ENCODE measurements around the gene ALPL. TPM values are rescaled to one million over a fixed set of nuclear protein-coding genes. Genes with fewer than 3 reads are reported as not detected.
"Not testable (repeated sequence)": the region's sequence is repeated elsewhere in the genome, so short reads cannot be mapped to it uniquely, and the experiment has no call there.

Gene ALPL
- total and polyA plus RNA-seq, 9 donors: 1.2 to 9.2 (median 3.8) TPM

DNA sequence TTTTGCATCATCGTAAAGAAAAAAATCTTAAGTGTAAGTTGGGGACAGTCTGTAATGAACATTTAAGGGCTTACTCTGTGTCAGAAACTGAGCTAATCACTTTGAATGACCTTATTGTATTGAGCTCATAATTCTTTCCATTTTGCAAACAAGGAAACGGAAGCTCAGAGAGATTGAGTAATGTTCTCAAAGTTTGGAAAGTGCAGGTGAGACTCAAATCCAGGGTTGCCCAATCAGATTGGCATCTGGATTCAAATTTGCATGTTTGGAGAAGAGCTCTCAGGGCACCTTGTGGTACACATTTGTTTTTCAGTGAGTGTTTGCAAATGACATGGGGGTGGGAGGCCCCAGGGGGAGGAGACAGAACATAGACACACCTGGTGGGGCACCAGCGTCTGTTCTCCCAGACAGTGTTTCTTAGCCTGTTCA lies 8.0 kb downstream of the ALPL start:
- no peaks in the 10 kb centered on the region for H3K4me1 ChIP-seq (ENCODE audit: insufficient read depth)
- TF ChIP-seq, protein P1, sequence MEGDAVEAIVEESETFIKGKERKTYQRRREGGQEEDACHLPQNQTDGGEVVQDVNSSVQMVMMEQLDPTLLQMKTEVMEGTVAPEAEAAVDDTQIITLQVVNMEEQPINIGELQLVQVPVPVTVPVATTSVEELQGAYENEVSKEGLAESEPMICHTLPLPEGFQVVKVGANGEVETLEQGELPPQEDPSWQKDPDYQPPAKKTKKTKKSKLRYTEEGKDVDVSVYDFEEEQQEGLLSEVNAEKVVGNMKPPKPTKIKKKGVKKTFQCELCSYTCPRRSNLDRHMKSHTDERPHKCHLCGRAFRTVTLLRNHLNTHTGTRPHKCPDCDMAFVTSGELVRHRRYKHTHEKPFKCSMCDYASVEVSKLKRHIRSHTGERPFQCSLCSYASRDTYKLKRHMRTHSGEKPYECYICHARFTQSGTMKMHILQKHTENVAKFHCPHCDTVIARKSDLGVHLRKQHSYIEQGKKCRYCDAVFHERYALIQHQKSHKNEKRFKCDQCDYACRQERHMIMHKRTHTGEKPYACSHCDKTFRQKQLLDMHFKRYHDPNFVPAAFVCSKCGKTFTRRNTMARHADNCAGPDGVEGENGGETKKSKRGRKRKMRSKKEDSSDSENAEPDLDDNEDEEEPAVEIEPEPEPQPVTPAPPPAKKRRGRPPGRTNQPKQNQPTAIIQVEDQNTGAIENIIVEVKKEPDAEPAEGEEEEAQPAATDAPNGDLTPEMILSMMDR (IDR thresholded peaks at IDR 0.05): no peak
- TF ChIP-seq EP300 (IDR thresholded peaks at IDR 0.05) (no peak), POLR2A (IDR thresholded peaks at IDR 0.05) (no peak)
- no peaks in the 10 kb centered on the region for H3K27me3 ChIP-seq
- 80 to 88% (median 86%) methylated on average over 3 of the region's 3 CpGs for WGBS, 3 donors
- intact Hi-C loops (cut with DNase I): no loop called here
- H3K4me3 ChIP-seq: no peak overlapping the region
- DNase-seq: no peak
- no peaks in the 10 kb centered on the region for H3K9me3 ChIP-seq
- H3K27ac ChIP-seq: no peak overlapping the region
- H3K36me3 ChIP-seq: no peaks in the 10 kb centered on the region

DNA sequence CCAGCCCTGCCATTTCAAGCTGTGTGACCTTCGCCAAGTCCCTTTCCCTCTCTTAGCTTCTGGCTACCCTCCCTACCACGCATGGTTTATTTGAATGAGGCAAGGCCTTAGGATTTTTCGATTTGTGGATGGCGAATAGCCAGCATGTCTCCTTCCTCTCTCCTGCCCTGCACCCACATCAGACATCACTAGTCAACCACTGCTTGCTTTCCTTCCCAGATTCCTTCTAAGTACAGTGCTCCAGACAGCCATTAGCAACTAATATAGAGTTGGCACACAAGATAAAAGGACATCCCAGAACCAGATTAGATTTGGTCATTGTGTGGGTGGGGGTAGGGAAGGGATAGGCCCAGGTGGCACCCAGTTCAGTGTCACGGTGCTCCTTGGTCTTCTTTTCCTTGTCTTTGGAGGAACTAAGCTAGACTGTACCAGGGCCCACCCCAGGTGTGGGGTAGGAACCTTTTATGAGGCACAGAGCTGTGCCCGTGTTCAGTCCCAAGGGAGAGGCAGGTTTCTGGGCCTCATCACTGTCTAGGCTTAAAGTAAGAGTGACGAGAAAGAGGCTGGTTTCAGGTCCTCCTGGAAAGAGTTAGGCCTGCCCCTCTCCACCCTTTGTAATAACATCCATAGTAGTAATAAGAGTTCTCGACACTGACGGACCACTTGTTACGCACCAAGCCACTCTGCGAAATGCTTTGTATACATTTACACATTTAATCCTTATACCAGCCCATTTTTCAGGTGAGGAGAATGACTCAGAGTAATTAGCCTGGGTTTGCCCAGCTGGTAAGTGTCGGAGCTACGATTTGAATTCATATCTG lies 8.6 kb downstream of the ALPL start:
- 80 to 87% (median 84%) methylated on average over 13 of the region's 13 CpGs for WGBS, 3 donors
- no peak for DNase-seq
- no peaks in the 10 kb centered on the region for H3K36me3 ChIP-seq
- TF ChIP-seq EP300 (IDR thresholded peaks at IDR 0.05): no peak
- TF ChIP-seq, protein P1 (IDR thresholded peaks at IDR 0.05): no peak
- no peak for TF ChIP-seq POLR2A (IDR thresholded peaks at IDR 0.05)
- no peaks in the 10 kb centered on the region for H3K9me3 ChIP-seq
- no peaks in the 10 kb centered on the region for H3K4me1 ChIP-seq (ENCODE audit: insufficient read depth)
- H3K4me3 ChIP-seq: no peak overlapping the region
- H3K27me3 ChIP-seq: no peaks in the 10 kb centered on the region
- intact Hi-C loops (cut with DNase I): no loop called here
- H3K27ac ChIP-seq: no peak overlapping the region

DNA sequence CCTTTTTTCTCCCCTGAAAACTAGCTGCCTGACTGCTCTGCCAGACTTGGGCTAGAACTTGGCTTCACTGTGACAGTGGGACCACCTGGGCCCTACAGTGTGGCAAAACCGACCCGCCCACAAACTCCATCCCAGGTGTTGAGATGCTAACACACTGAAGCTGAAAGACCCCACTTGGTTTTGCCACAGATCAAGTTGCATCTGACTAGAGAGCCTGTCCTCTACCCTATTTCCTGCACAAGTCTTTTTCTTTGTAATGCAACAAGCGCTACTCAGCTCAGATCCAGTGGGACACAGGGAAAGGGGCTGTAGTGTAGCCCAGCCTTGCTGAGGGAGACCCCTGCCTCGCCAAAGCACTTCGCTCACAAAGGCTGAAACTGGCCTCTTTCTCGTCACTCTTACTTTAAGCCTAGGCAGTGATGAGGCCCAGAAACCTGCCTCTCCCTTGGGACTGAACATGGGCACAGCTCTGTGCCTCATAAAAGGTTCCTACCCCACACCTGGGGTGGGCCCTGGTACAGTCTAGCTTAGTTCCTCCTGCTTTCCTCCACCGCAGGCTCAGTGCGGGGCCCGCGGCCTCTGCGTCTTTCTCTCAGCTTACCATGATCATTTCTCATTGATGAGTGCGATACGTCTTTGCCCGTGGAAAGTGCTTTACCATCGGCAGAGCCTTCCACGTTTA lies 9.7 kb downstream of the ALPL start:
- WGBS, 3 donors: 89 to 91% (median 91%) methylated on average over 16 of the region's 16 CpGs
- intact Hi-C loops (cut with DNase I): no loop called here
- Histone ChIP-seq H3K4me3 (no peak overlapping the region), H3K27ac (no peak overlapping the region), H3K36me3 (no peaks in the 10 kb centered on the region), H3K27me3 (no peaks in the 10 kb centered on the region), H3K4me1 (ENCODE audit: insufficient read depth) (no peaks in the 10 kb centered on the region), H3K9me3 (no peaks in the 10 kb centered on the region)
- TF ChIP-seq POLR2A (IDR thresholded peaks at IDR 0.05): no peak
- no peak for TF ChIP-seq EP300 (IDR thresholded peaks at IDR 0.05)
- TF ChIP-seq, protein P1 (IDR thresholded peaks at IDR 0.05): no peak
- DNase-seq: no peak

DNA sequence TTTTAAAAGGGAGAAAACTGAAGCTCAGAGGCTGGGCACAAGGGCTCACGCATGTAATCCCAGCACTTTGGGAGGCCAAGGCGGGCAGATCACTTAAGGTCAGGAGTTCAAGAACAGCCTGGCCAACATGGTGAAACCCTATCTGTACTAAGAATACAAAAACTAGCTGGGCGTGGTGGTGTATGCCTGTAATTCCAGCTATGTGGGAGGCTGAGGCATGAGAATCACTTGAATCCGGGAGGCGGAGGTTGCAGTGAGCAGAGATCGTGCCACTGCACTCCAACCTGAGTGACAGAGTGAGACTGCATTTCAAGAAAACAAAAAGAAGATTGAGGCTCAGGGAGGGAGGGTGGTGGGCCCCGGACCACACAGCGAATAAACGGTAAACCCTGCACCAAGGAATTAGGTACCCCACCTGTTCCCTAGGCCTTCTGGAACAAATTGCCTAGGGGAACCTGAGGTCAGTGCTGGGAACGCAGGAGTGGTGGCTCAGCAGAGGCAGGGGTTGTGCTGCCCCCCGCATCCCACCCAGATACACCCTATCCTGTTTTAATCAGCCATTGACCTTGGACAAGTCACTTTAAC lies 10.4 kb downstream of the ALPL start:
- intact Hi-C loops (cut with DNase I); DNase-seq; H3K9me3 ChIP-seq; H3K4me1 ChIP-seq (ENCODE audit: insufficient read depth); H3K27me3 ChIP-seq; H3K27ac ChIP-seq; H3K4me3 ChIP-seq; H3K36me3 ChIP-seq: not testable (repeated sequence)
- WGBS, 3 donors: 89 to 93% (median 91%) methylated on average over 11 of the region's 11 CpGs

Data from ovary (tissue), 9 donors.